Natural killer cell (primary cell): ENCODE data around the gene PTPRN2. TPM values are rescaled to one million over a fixed set of nuclear protein-coding genes. Genes with fewer than 3 reads are reported as not detected.

Source experiments
- ATAC-seq, 3 donors: fragments of 150-1000 bp in 2 of 3; fragments of 200-7000 bp in 1 of 3; cut with Tn5 transposase; 1 replicate in 1 of 3; 2 replicates in 2 of 3; pipeline ENCODE4 v1.10.0; 2021; ENCODE audit warnings: mild to moderate bottlenecking in 2 of 3, moderate library complexity in 2 of 3
- DNase-seq, 2 donors: peaks; one replicate each; pipeline versions ENCODE4 v3.0.0 to v3.0.0-alpha.2; 2013 to 2021; ENCODE audit warnings: mixed read lengths in 1 of 2
- H3K27ac ChIP-seq: one replicate; pipeline ENCODE4 v1.5.1; 2013; ENCODE audit warnings: mild to moderate bottlenecking, low read length
- H3K27me3 ChIP-seq: one replicate; pipeline ENCODE4 v1.6.1; 2013; ENCODE audit warnings: low read length; ENCODE audit not compliant: control insufficient read depth, insufficient read depth
- H3K36me3 ChIP-seq: one replicate; pipeline ENCODE4 v1.6.1; 2013; ENCODE audit warnings: low read length; ENCODE audit not compliant: control insufficient read depth, insufficient read depth
- H3K4me1 ChIP-seq: one replicate; pipeline ENCODE4 v1.6.1; 2013; ENCODE audit warnings: low read length; ENCODE audit not compliant: control insufficient read depth, insufficient read depth
- H3K4me3 ChIP-seq: one replicate; pipeline ENCODE4 v1.5.1; 2013; ENCODE audit warnings: low read length
- H3K9me3 ChIP-seq: one replicate; pipeline ENCODE4 v1.6.1; 2013; ENCODE audit warnings: low read length; ENCODE audit not compliant: control insufficient read depth, insufficient read depth
- H3K27ac Mint-ChIP-seq, 2 donors: one replicate each; pipeline ENCODE4 v1.8.0; 2022; ENCODE audit warnings: mild to moderate bottlenecking in 2 of 2, mixed read lengths in 2 of 2, moderate library complexity in 1 of 2
- H3K27me3 Mint-ChIP-seq, 2 donors: one replicate each; pipeline ENCODE4 v1.8.0; 2022; ENCODE audit warnings: low read depth in 2 of 2, mixed read lengths in 2 of 2
- H3K36me3 Mint-ChIP-seq: one replicate; pipeline ENCODE4 v1.8.0; 2022; ENCODE audit warnings: mixed read lengths
- H3K4me1 Mint-ChIP-seq, 2 donors: one replicate each; pipeline ENCODE4 v1.8.0; 2022; ENCODE audit warnings: mixed read lengths in 2 of 2
- H3K4me3 Mint-ChIP-seq: one replicate; pipeline ENCODE4 v1.8.0; 2022; ENCODE audit warnings: mild to moderate bottlenecking, moderate library complexity, mixed read lengths
- H3K9me3 Mint-ChIP-seq, 2 donors: one replicate each; pipeline ENCODE4 v1.8.0; 2022; ENCODE audit warnings: mixed read lengths in 2 of 2
- whole genome bisulfite sequencing: methylation state at CpG from one replicate; pipeline ENCODE4 v1.1.7; 2013; ENCODE audit warnings: missing lambda C conversion rate; ENCODE audit not compliant: insufficient coverage; 5-methylcytosine and 5-hydroxymethylcytosine counted together
- intact Hi-C: fragments of 100-400 bp; cut with micrococcal nuclease; formaldehyde crosslinking; loops from one replicate; pipeline ENCODE4 v1.14.2; 2022
- total RNA-seq, 4 donors: library from RNA; stranded (reverse); fragments of 120-200 nt in 1 of 4; gene quantifications; one replicate each; pipeline versions ENCODE4 v1.2.3 to v1.2.4, GENCODE V29; 2013 to 2022
- TF ChIP-seq, protein P1 (sequence below): fragments of 200-600 bp; IDR thresholded peaks from one replicate; pipeline ENCODE4 v1.8.0; 2022; ENCODE audit warnings: antibody characterized with exemption

The PTPRN2 gene
- total RNA-seq, 3 donors from 2014 or later (not counting 1 experiment from before 2014, with no cell fraction given): 1.3 to 2.5 (median 1.9) TPM

DNA sequence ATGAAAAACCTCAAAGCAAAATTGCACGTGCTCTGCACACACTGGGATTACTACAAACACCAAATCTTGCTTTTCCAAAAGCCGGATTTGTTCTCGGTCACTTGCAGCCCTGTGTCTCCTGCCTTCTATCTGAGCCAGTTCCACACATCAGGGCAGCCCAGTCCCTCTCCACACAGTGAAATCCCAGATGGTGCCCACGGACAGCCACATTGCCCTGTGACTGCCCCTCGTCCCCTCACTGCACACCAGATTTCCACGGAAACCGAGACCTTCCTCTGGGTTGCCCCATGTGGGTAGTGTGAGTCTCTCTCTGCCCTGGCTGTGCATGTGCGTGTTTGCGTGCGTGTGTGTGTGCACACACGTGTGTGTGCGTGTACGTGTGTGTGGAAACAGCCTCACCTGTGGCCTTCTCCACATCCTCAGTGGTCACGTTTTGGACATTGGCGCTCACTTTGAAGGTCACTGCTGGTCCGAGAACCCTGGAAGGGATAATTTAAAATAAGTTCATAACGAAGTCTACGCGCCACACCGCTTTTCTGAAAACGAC lies 506.7 kb downstream of the PTPRN2 start:
- H3K27me3 Mint-ChIP-seq: no peaks in the 10 kb centered on the region

GRCh38 chr7:158077934-158078910 lies 509.4 kb downstream of the PTPRN2 start:
- H3K27me3 ChIP-seq: no peaks in the 10 kb centered on the region
- no peaks in the 10 kb centered on the region for H3K9me3 ChIP-seq
- DNase-seq (peak in 1 of 2 donors; percentile 7), ATAC-seq (no peak)
- Mint-ChIP-seq H3K27me3 (no peaks in the 10 kb centered on the region), H3K36me3 (no peaks in the 10 kb centered on the region), H3K27ac (no peak overlapping the region), H3K4me1 (no peaks in the 10 kb centered on the region), H3K4me3 (no peak overlapping the region), H3K9me3 (no peaks in the 10 kb centered on the region)
- no peaks in the 10 kb centered on the region for H3K36me3 ChIP-seq
- TF ChIP-seq, protein P1, sequence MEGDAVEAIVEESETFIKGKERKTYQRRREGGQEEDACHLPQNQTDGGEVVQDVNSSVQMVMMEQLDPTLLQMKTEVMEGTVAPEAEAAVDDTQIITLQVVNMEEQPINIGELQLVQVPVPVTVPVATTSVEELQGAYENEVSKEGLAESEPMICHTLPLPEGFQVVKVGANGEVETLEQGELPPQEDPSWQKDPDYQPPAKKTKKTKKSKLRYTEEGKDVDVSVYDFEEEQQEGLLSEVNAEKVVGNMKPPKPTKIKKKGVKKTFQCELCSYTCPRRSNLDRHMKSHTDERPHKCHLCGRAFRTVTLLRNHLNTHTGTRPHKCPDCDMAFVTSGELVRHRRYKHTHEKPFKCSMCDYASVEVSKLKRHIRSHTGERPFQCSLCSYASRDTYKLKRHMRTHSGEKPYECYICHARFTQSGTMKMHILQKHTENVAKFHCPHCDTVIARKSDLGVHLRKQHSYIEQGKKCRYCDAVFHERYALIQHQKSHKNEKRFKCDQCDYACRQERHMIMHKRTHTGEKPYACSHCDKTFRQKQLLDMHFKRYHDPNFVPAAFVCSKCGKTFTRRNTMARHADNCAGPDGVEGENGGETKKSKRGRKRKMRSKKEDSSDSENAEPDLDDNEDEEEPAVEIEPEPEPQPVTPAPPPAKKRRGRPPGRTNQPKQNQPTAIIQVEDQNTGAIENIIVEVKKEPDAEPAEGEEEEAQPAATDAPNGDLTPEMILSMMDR: no peak
- H3K4me1 ChIP-seq: no peaks in the 10 kb centered on the region
- WGBS: 86% methylated on average over 22 of the region's 22 CpGs
- intact Hi-C loops: no loop called here
- no peak overlapping the region for H3K4me3 ChIP-seq
- H3K27ac ChIP-seq: no peak overlapping the region

More for the DNA sequence above, 506.7 kb downstream of the PTPRN2 start:
- 88% methylated on average over 21 of the region's 21 CpGs for WGBS
- Mint-ChIP-seq H3K4me1 (peaks cover 0 to 3% of the 10 kb centered on the region in 2 donors), H3K27ac (no peak overlapping the region), H3K9me3 (peaks cover 3 to 5% of the 10 kb centered on the region in 2 donors), H3K36me3 (no peaks in the 10 kb centered on the region), H3K4me3 (no peak overlapping the region)
- H3K27ac ChIP-seq: no peak overlapping the region
- H3K4me3 ChIP-seq: no peak overlapping the region
- TF ChIP-seq, protein P1: no peak
- no peaks in the 10 kb centered on the region for H3K4me1 ChIP-seq
- ATAC-seq (no peak), DNase-seq (no peak)
- intact Hi-C loops: no loop called here
- no peaks in the 10 kb centered on the region for H3K36me3 ChIP-seq
- no peaks in the 10 kb centered on the region for H3K9me3 ChIP-seq
- no peaks in the 10 kb centered on the region for H3K27me3 ChIP-seq

DNA sequence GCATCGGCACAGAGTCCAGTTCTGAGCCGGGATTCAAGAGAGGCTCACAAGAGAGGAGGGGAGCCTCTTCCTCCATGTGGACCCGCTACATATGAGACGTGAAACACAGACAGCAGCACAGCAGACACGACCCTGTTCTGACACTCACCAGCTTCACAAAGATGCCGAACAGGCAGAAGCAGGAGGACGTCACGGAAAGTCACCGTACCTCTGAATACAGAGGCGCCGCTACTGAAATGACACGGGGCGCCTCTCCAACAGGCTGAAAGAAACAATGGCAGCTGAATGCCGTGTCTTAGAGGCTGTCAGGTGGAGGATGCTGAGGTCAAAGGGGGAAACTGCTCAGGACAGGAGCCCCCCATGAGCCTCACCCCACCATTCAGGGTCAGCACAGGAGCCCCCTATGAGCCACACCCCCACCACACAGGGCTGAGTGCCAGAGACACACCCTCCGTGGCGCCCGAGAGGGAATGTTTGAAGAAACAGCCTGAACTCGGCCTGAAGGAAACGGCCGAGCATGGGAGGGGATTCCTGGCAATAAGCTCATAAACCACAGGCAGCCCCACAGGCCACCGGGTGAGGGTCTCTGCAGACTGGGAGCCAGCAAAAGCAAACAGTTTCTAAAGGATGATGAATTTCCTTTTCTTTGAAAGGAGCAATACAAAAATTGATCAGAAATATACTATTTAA lies 510.3 kb downstream of the PTPRN2 start:
- Mint-ChIP-seq H3K4me3 (no peak overlapping the region), H3K27ac (no peak overlapping the region), H3K4me1 (no peaks in the 10 kb centered on the region), H3K27me3 (no peaks in the 10 kb centered on the region), H3K9me3 (no peaks in the 10 kb centered on the region), H3K36me3 (no peaks in the 10 kb centered on the region)
- no peak overlapping the region for H3K27ac ChIP-seq
- ATAC-seq (no peak), DNase-seq (peak in 1 of 2 donors; percentile 9)
- H3K4me3 ChIP-seq: no peak overlapping the region
- no peaks in the 10 kb centered on the region for H3K9me3 ChIP-seq
- intact Hi-C loops: no loop called here
- H3K27me3 ChIP-seq: no peaks in the 10 kb centered on the region
- TF ChIP-seq, protein P1: no peak
- no peaks in the 10 kb centered on the region for H3K36me3 ChIP-seq
- no peaks in the 10 kb centered on the region for H3K4me1 ChIP-seq
- 77% methylated on average over 21 of the region's 21 CpGs for WGBS
